Activated effector memory CD4-positive, alpha-beta T cell treated with Interleukin-2 at 50 U/mL for 16 hours (primary cell): Measurements from ENCODE around the gene CD320.
"Not testable (repeated sequence)": the region's sequence is repeated elsewhere in the genome, so short reads cannot be mapped to it uniquely, and the experiment has no call there.

ENCODE experiments used
- DNase-seq: peaks from one replicate; pipeline ENCODE4 v3.0.0-alpha.2; 2020

The CD320 gene

GRCh38 chr19:8332976-8333766 is 25.0 kb upstream of the CD320 start:
- no peak for DNase-seq

- DNase-seq, result no peak
Measured at GRCh38 chr19:8331263-8331845, 23.2 kb upstream of the CD320 start.

GRCh38 chr19:8329996-8330395 is 21.8 kb upstream of the CD320 start:
- no peak for DNase-seq

- DNase-seq, result no peak
Measured at GRCh38 chr19:8325454-8325853, 17.3 kb upstream of the CD320 start.

- DNase-seq, result no peak
Measured at GRCh38 chr19:8324186-8325050, 16.3 kb upstream of the CD320 start.

- DNase-seq, result no peak
Measured at GRCh38 chr19:8323781-8324185, 15.6 kb upstream of the CD320 start.

GRCh38 chr19:8322638-8322997 is 14.5 kb upstream of the CD320 start:
- no peak for DNase-seq

- DNase-seq, result no peak
Measured at GRCh38 chr19:8321986-8322637, 14.0 kb upstream of the CD320 start.

GRCh38 chr19:8321067-8321985 is 13.2 kb upstream of the CD320 start, which contains the start of the genes NDUFA7 and RPS28:
TSS of gene NDUFA7 (minus strand) at chr19:8321375. CDS start at chr19:8321358, 17 bp downstream.
TSS of gene RPS28 (plus strand) at chr19:8321496. CDS start at chr19:8321531, 35 bp downstream.
- DNase-seq, result peak; percentile 95

GRCh38 chr19:8320564-8321066 is 12.5 kb upstream of the CD320 start:
- no peak for DNase-seq

GRCh38 chr19:8319807-8320520 is 11.8 kb upstream of the CD320 start:
- no peak for DNase-seq

GRCh38 chr19:8318835-8319234 is 10.7 kb upstream of the CD320 start:
- DNase-seq, result not testable (repeated sequence)

GRCh38 chr19:8316351-8317125 is 8.4 kb upstream of the CD320 start:
- DNase-seq, result no peak

GRCh38 chr19:8314981-8315640 is 7.0 kb upstream of the CD320 start:
- DNase-seq, result not testable (repeated sequence)

GRCh38 chr19:8311461-8312260 is 3.5 kb upstream of the CD320 start:
- no peak for DNase-seq

- DNase-seq, result no peak
Measured at GRCh38 chr19:8310342-8311055, 2.3 kb upstream of the CD320 start.

- no peak for DNase-seq
Measured at GRCh38 chr19:8308891-8309291, 733 bp upstream of the CD320 start.

- no peak for DNase-seq
Measured at GRCh38 chr19:8307400-8307964, 676 bp downstream of the CD320 start.
